Panc1 (cell line): Measurements from ENCODE around the gene SLC7A9.

Source experiments
- POLR2AphosphoS5 ChIP-seq: IDR thresholded peaks from 2 replicates; pipeline ENCODE4 v1.6.1; 2012; ENCODE audit warnings: mild to moderate bottlenecking, low read depth, low read length, moderate library complexity
- TF ChIP-seq, protein P1 (sequence below): fragments of 450-650 bp; IDR thresholded peaks from 2 replicates; pipeline ENCODE4 v1.5.1; 2017; ENCODE audit warnings: mild to moderate bottlenecking

- TF ChIP-seq POLR2AphosphoS5 = no peak
- TF ChIP-seq, protein P1, sequence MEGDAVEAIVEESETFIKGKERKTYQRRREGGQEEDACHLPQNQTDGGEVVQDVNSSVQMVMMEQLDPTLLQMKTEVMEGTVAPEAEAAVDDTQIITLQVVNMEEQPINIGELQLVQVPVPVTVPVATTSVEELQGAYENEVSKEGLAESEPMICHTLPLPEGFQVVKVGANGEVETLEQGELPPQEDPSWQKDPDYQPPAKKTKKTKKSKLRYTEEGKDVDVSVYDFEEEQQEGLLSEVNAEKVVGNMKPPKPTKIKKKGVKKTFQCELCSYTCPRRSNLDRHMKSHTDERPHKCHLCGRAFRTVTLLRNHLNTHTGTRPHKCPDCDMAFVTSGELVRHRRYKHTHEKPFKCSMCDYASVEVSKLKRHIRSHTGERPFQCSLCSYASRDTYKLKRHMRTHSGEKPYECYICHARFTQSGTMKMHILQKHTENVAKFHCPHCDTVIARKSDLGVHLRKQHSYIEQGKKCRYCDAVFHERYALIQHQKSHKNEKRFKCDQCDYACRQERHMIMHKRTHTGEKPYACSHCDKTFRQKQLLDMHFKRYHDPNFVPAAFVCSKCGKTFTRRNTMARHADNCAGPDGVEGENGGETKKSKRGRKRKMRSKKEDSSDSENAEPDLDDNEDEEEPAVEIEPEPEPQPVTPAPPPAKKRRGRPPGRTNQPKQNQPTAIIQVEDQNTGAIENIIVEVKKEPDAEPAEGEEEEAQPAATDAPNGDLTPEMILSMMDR = no peak
Observed at GRCh38 chr19:32875428-32875827, 5.9 kb upstream of the SLC7A9 start.
